NCI-H82 (cell line): ENCODE data around the gene CUX1.
"Not testable (repeated sequence)": the region's sequence is repeated elsewhere in the genome, so short reads cannot be mapped to it uniquely, and the experiment has no call there.

Experiments
- DNase-seq: peaks from one replicate; lab custom pipeline; 2025; lab: John Stamatoyannopoulos, UW

The CUX1 gene

GRCh38 chr7:102146122-102146521 lies 328.7 kb downstream of the CUX1 start:
- DNase-seq: no peak

GRCh38 chr7:102147008-102147407 lies 329.6 kb downstream of the CUX1 start:
- DNase-seq: peak; percentile 7

GRCh38 chr7:102148799-102149198 lies 331.4 kb downstream of the CUX1 start:
- DNase-seq: no peak

- no peak for DNase-seq
Observed at GRCh38 chr7:102149416-102149815, 332.0 kb downstream of the CUX1 start.

- peak; percentile 16 for DNase-seq
Observed at GRCh38 chr7:102150266-102150665, 332.8 kb downstream of the CUX1 start.

DNA sequence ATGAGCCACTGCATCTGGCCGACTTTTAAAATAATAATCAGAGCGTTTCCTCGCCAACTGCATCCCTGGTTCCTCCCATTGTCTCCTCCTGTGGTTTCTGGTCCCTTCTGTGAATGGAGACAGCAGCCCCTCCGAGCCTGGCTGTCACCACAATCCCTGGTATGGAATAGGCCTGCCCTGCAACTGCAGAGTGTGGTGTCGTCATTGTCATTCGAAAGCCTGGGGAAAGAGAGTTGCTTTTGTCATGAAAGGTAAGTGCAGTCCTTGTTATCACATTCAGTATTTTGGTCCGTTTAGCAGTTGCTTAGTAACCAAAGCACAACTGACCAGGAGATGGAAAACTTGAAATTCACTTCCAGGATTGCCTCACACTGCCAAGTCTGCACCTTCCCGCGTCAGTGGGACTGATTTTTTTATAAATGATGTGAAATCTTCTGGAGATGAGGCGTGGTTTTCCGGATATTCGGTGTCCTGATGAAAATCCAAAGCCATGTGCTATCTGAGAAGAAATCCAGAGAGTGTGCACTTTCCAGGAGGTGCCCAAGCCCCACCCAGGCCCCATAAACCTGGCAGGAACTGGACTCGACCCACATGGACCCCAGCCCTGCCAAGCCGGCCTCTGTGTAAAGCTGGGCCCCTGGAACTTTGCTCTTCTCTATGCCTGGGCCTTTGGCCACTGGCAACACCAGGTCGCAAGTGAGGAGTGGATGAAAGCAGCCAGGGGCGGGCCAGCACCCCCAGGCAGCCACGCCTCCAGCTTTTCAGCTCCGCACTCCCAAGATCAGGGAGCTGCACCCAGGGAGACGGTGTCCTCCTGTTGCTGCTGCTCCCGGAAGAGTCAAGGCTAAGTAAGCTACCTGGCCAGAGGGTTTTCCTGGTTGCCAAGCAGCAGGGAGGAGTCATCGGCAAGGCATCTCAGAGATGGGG lies 335.5 kb downstream of the CUX1 start:
- no peak for DNase-seq

DNA sequence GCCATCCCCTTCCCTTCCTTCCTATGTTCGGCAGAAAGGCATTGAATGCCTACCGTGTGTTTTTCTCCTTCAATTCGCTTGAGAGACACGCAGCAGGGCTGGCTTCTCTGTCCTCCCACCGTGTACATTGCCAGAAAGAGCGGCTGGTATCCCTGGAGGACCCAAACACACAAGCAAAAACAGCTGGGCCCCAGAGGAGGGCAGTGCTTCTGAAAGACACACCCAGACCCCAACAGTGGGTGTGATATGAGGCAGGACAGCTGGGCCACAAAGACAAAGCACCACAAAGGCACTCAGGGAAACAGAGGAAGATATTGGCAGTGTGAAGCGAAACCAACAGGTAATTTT lies 336.1 kb downstream of the CUX1 start:
- no peak for DNase-seq

DNA sequence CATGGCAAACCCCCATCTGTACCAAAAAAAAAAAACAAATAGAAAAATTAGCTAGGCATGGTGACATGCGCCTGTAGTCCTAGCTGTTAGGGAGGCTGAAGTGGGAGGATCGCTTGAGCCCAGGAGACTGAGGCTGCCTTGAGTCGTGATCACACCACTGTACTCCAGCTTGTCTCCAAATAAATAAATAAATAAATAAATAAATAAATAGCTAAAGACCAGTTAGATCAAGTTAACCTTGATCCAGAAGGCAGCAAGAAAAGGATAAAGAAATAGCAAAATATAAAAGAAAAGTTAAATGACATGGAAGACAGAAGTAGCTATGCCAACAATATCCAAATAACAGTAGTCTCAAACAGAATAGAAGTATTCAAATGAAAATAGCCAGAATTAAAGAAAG lies 337.0 kb downstream of the CUX1 start:
- no peak for DNase-seq

- no peak for DNase-seq
Observed at GRCh38 chr7:102155821-102156441, 338.5 kb downstream of the CUX1 start.

GRCh38 chr7:102156867-102157266 lies 339.4 kb downstream of the CUX1 start:
- no peak for DNase-seq

DNA sequence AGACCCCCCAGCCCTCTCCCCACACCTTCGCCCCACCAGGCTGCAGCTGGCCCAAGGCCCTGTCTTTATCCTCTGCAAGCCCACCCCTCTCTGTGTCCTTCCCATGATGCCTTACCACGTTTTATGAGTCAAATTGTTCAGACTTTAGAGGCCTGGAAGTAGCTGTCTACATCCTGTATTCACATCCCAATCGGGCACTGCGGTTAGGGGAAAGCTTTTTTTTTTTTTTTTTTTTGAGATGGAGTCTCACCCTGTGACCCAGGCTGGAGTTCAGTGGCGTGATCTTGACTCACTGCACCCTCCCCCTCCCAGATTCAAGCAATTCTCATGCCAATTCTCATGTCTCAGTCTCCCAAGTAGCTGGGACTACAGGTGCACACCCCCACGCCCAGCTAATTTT lies 347.7 kb downstream of the CUX1 start:
- no peak for DNase-seq

DNA sequence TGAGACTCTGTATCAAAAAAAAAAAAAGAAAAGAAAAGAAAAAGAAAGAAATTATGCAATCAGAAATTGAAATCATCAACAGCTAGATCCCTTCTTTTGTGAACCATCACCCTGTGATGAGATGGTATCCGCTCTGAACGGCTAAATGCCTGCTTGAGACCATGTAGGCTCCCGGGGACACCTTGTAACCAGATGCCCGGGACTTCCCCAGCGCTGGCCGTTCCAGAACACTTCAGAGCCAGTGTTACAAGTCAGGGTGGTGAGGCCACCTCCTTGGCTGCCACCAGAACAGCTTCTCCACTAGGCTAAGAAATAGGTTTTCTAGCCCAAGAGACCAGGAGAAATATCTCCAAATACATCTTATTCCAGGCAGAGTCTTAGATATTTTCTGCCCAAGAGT lies 349.8 kb downstream of the CUX1 start:
- DNase-seq: no peak

- no peak for DNase-seq
Observed at GRCh38 chr7:102169651-102170392, 352.4 kb downstream of the CUX1 start.

DNA sequence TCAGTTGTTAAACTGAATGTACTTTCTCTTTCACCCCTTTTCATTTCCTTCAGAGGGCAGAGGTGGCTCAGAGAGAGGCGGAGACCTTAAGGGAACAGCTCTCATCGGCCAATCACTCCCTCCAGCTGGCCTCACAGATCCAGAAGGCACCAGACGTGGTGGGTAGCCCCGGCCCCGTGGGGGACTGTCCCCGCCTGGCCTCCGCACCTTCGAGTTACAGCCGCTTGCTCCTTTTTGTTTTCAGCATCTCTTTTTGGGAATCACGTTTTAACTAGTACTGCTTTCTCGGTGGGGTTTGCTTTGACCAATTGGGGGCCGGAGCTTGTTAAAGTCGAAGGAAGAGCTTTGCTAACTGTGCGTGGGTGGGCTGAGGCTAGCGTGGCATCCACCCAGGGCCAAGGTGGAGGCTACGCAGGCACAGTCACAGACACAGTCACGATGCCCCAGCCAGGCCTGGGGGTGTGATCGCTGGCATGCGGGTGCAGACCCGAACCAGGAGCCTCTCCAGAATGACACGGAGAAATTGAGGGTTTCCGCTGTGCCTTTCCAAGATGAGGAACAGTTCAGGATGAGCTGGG lies 353.1 kb downstream of the CUX1 start:
- DNase-seq: peak; percentile 4

GRCh38 chr7:102173669-102174068 lies 356.2 kb downstream of the CUX1 start:
- no peak for DNase-seq

DNA sequence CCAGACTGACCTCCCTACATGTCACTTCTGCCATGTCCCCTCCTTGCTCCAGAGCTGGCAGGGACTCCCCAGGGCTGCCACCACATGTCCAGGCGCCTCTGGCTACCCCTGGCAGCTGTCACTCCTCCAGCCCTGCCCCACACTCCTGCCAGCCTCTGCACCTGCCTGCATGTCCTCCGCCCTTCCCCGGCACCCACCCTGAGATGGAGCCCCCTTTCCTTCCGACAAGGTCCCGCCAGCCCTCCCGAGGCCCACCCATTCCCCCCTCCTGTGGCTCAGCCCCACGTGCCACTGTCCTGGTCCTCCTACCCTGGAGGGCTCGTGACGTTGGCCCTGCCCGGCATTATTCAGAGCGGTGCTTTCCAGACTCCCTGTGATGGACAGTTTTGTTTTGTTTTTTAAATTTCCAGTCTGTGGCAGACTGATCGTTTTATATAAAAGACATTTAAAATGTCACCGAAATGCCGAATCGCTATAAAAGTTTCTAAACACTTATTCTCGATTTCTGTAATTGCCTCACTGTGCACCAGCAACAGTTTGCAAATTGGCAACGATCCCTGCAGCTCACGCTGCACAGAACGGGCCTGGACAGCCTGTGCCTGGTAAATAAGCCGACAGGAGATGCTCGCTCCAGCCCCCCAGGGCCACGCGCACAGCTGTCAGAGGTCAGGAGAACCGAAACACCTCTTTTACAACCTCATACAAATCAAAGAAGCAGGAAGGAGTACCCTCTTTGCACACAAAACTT lies 358.2 kb downstream of the CUX1 start:
- no peak for DNase-seq

- DNase-seq: no peak
Observed at GRCh38 chr7:102178410-102178809, 361.0 kb downstream of the CUX1 start.

GRCh38 chr7:102180727-102181126 lies 363.3 kb downstream of the CUX1 start:
- DNase-seq: no peak

DNA sequence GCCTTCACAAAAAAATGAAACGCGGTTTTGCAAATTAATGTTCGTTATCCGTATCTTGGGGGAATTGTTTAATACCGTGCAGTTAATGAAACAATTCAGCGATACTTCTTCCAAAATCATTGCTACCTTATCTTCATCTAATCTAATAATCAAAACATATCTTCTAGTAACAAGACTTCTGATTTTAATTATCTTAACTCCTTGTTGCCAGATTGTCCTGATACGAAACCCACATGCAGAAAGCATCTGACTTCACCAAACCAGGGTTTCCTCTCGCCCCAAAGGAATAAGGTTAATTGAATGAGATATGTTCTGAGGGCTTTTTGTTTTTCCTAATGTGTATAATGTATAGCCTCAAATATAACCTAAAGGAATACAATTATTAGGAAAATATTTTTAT lies 364.1 kb downstream of the CUX1 start:
- no peak for DNase-seq

- DNase-seq: no peak
Observed at GRCh38 chr7:102182016-102182415, 364.6 kb downstream of the CUX1 start.

GRCh38 chr7:102183848-102184247 lies 366.4 kb downstream of the CUX1 start:
- DNase-seq: not testable (repeated sequence)

DNA sequence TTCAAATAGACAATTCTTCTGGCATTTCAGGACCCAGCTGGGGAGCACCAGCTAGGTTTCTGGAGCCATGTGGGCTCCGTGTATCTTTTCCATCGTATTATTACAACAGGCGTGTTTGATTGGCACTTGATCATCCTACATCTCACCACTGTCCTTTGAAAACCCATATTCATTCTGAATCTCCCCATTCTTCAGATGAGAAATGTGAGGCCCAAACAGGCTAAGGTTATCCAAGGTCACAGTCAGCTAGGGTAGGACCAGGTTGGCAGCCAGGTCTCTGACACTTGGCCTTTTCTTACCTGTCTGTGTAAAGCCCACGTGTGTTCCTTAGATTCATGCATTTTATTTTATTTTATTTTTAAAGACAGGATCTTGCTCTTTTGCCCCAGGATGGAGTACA lies 366.9 kb downstream of the CUX1 start:
- DNase-seq: no peak
